ENCODE data around the gene EDN3. TPM values are rescaled to one million over a fixed set of nuclear protein-coding genes. Genes with fewer than 3 reads are reported as not detected.

The EDN3 gene
- total and polyA plus RNA-seq, 9 of the 15 experiments (the other 6 are each of a cell fraction or from before 2014, with no cell fraction given): not detected

- H3K4me1 ChIP-seq (replicated peaks in 1 of 2; ENCODE audit: control insufficient read depth in 2 of 2, insufficient read depth in 2 of 2, low read length in 2 of 2): no peaks in the 10 kb centered on the region
- TF ChIP-seq ZKSCAN1 (IDR thresholded peaks at IDR 0.05; ENCODE audit: low read depth, low read length): no peak
- no peak for TF ChIP-seq RERE (CRISPR knock-in tag; IDR thresholded peaks at IDR 0.05; ENCODE audit: borderline replicate concordance)
- no peak for TF ChIP-seq ZNF695 (CRISPR knock-in tag; IDR thresholded peaks at IDR 0.05)
- no peak for TF ChIP-seq MXD1 (CRISPR knock-in tag; IDR thresholded peaks at IDR 0.05; ENCODE audit: borderline replicate concordance, poor library complexity, severe bottlenecking)
- no peak for TF ChIP-seq ZNF23 (CRISPR knock-in tag; IDR thresholded peaks at IDR 0.05)
- no peak for TF ChIP-seq PRDM10 (IDR thresholded peaks at IDR 0.05; ENCODE audit: partially characterized antibody)
- no peak for TF ChIP-seq HDAC2 (IDR thresholded peaks at IDR 0.05)
- TF ChIP-seq ZNF778 (CRISPR knock-in tag; IDR thresholded peaks at IDR 0.05): no peak
- no peak for TF ChIP-seq CGGBP1 (CRISPR knock-in tag; IDR thresholded peaks at IDR 0.05)
- TF ChIP-seq E2F1 (CRISPR knock-in tag; IDR thresholded peaks at IDR 0.05): no peak
- no peak for TF ChIP-seq ZNF239 (CRISPR knock-in tag; IDR thresholded peaks at IDR 0.05)
- no peak for TF ChIP-seq MAFF (IDR thresholded peaks at IDR 0.05; ENCODE audit: low read length)
- POLR2A ChIA-PET: interaction anchor here (0.7 to 1.0 kb wide), 2 partner anchors 18 to 59 kb away, joined by 3 read pairs; no protein-coding TSS in a partner anchor
- H3K4me3 ChIP-seq: no peak overlapping the region
- H3K9ac ChIP-seq (ENCODE audit: insufficient read depth in 1 of 2, low read depth in 2 of 2, low read length in 2 of 2): no peak overlapping the region
- H3K9me1 ChIP-seq (ENCODE audit: control insufficient read depth, insufficient read depth, low read length): no peaks in the 10 kb centered on the region
- no peak overlapping the region for H3K27ac ChIP-seq (ENCODE audit: extremely low read depth, low read depth, low read length)
- in situ Hi-C loops (cut with MboI) (no loop called here), intact Hi-C loops (cut with micrococcal nuclease) (no loop called here)
- no TSS peak for BruUV-seq (replicated peaks)
- H2AFZ ChIP-seq (ENCODE audit: low read depth, low read length): no peak overlapping the region
- CTCF ChIA-PET (ENCODE audit: low intra/inter-chr PET ratio): no interaction called here
- no peak overlapping the region for H3K4me2 ChIP-seq (ENCODE audit: insufficient read depth, low read length)
- no peaks in the 10 kb centered on the region for H3K79me2 ChIP-seq (ENCODE audit: control insufficient read depth, insufficient read depth, low read length)
- FAIRE-seq (no peak), ATAC-seq (no peak), DNase-seq (ENCODE audit: extremely low read depth in 1 of 4, low spot score in 3 of 4) (no peak)
- 1% methylated on average over 7 of the region's 7 CpGs for WGBS (ENCODE audit: insufficient coverage, low coverage, missing lambda C conversion rate)
- no peaks in the 10 kb centered on the region for H3K9me3 ChIP-seq (replicated peaks; ENCODE audit: control insufficient read depth, insufficient read depth, low read depth, low read length)
- no peaks in the 10 kb centered on the region for H3K36me3 ChIP-seq (ENCODE audit: control insufficient read depth, insufficient read depth, low read length)
- no peaks in the 10 kb centered on the region; the same call in 1 of the 2 replicates for H4K20me1 ChIP-seq (replicated peaks; ENCODE audit: control insufficient read depth, insufficient read depth, low read length)
- peaks cover 7 to 22% of the 10 kb centered on the region in 2 experiments; a peak in 3 of 5 replicates for H3K27me3 ChIP-seq (ENCODE audit: control insufficient read depth in 2 of 2, insufficient read depth in 2 of 2, low read length in 2 of 2)
Measured at GRCh38 chr20:59297686-59298085, 2.7 kb upstream of the EDN3 start.

Data from K562 (cell line).